IPS-11a (cell line): Measurements from ENCODE around the gene THAP12.
A peak's percentile ranks its signal among the peaks of the same experiment; 100 is the strongest.
"Not testable (repeated sequence)": the region's sequence is repeated elsewhere in the genome, so short reads cannot be mapped to it uniquely, and the experiment has no call there.

ENCODE experiments used
- H3K4me3 ChIP-seq: one replicate; pipeline ENCODE4 v1.5.1; 2013; ENCODE audit warnings: low read depth, low read length, control low read depth

Gene THAP12, protein sequence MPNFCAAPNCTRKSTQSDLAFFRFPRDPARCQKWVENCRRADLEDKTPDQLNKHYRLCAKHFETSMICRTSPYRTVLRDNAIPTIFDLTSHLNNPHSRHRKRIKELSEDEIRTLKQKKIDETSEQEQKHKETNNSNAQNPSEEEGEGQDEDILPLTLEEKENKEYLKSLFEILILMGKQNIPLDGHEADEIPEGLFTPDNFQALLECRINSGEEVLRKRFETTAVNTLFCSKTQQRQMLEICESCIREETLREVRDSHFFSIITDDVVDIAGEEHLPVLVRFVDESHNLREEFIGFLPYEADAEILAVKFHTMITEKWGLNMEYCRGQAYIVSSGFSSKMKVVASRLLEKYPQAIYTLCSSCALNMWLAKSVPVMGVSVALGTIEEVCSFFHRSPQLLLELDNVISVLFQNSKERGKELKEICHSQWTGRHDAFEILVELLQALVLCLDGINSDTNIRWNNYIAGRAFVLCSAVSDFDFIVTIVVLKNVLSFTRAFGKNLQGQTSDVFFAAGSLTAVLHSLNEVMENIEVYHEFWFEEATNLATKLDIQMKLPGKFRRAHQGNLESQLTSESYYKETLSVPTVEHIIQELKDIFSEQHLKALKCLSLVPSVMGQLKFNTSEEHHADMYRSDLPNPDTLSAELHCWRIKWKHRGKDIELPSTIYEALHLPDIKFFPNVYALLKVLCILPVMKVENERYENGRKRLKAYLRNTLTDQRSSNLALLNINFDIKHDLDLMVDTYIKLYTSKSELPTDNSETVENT

DNA sequence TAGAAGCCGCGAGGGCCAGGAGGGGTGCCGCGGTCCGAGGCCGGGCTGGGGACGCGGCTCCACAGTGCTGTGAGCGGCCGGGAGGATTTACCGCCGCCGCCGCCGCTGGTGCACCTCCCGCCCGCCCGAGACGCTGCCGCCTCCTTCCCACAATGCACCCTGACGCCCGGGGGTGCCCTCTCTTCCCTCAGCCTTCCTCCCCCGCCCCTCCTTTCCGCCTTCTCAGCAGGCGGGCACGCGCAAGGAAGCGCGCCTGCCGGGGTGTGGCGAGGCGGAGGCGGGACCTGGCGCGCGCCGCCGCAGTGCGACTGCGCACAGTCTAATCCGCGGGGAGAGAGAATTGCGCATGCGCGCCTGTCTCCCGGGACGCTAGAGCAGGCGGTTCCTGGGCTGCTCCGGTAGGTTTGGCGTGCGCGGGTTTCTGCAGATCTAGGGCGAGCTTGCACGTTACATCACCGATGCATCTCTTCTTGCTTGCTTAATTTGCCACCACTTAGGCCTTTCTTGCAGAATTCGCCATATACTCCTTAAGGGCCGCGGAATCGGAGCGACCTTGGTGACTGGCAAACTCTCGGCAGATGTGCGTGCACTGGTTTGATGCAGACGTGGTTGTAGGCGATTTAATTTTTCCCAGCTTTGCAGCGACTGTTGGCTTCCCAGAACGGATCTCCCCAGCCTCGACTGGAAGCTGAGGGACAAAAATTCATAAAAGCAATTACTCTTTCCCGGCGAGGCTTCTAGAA, at the start of gene THAP12, which contains the start of gene GVQW3:
THAP12 (minus strand) TSS at position 156 of the 743 bp plus-strand sequence. CDS start 296 bp downstream, outside the sequence.
GVQW3 (plus strand) TSS at position 347 of the 743 bp plus-strand sequence. CDS start 506 bp downstream, outside the sequence.
- peak within 1 kb of the TSS; percentile 82 for H3K4me3 ChIP-seq

DNA sequence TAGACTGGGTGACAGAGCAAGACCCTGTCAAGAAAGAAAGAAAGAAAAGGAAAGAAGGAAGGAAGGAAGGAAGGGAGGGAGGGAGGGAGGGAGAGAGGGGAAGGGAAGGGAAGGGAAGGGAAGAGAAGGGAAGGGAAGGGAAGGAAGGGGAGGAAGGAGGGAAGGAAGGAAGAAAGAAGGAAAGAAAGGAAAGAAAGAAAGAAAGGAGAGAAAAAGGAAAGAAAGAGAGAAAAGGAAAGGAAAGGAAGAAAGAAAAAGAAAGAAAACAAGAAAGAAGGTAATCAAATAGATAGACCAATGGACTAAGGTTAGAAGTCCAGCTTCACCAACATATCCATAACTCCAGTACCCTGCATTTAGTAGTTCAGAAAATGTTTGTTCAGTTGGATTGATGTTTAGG, 45.7 kb upstream of the THAP12 start:
- no peak overlapping the region for H3K4me3 ChIP-seq

DNA sequence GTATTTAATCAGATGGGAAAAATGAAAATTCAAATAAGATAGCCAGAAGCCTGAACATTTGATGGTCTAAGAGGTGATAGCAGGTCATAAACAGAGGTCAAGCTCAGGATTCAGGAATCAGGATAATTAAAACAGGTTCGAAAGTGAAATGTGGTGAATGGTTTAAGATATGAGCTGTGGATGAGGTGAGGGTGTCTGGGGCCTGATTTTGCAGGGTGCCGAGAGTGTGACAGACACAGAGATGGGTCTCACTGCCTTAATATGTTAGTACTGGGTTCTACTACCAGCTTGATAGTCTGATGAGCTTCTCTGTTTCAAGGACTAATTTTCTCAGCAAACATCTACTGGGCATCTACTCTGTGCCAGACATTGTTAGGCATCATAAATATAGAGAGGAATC, 44.0 kb upstream of the THAP12 start:
- no peak overlapping the region for H3K4me3 ChIP-seq

- no peak overlapping the region for H3K4me3 ChIP-seq
Measured at GRCh38 chr11:76424379-76424778, 43.4 kb upstream of the THAP12 start.

DNA sequence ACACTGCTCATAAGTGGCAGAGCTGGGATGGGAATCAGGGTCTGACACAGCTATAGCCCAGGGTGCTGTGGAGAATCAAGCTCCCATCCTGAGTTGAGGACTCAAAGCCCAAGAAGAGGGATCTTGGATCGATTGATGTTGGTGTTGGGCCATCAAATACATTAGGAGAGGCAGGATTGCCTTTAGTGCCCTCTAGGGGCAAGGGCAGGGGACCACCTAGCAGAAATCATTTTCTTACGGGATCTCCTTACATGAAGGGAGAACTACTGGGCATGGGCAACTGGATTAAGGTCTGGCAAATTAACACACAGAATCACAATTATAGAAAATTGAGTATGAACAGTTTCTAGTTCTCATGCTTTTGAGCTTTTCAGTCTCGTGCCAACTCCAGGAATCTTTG, 39.0 kb upstream of the THAP12 start:
- H3K4me3 ChIP-seq, result no peak overlapping the region

DNA sequence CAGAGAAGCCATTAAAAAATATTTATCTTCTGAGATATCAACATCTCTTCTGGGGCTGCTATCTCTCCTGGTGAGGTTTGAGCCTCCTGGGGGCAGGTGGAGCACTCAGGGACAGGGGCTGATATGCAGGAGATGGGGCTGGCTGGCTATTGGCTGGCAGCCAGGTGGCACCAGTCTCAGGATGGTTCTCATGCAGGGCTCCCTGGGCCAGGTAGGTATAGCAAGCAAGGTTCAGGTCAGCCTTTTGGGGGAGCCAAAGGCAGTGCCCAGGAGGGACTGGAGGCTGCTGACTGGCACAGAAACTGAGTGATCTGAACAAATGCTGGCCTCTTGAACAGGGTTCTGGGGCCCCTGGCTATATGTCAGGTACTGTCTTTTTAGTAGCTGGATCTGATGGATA, 34.1 kb upstream of the THAP12 start:
- no peak overlapping the region for H3K4me3 ChIP-seq

DNA sequence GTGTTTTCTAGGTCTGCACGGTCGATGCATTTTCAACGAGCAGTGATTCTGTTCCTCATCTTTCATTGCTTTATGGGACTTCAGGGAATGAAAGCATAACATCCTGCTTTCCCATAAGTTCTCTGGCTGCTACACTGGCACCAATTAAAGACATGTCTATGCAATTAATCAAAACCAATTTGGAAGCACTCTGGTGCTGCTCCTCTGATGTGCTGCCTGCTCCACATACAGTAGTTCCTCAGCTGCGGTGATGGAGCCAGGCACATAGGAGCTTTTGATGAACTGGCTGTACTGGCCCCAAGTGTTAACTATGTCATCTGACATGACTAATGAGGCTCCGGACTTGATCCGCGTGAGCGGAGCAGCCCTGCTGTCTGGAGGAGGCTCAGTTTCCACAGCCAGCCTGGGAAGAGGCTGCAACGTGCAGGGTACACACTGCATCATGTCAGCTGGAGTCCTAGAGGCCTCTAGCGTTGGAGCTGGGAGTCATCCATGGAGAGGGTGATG, 30.0 kb upstream of the THAP12 start:
- no peak overlapping the region for H3K4me3 ChIP-seq

- no peak overlapping the region for H3K4me3 ChIP-seq
Measured at GRCh38 chr11:76408171-76408965, 27.4 kb upstream of the THAP12 start.

DNA sequence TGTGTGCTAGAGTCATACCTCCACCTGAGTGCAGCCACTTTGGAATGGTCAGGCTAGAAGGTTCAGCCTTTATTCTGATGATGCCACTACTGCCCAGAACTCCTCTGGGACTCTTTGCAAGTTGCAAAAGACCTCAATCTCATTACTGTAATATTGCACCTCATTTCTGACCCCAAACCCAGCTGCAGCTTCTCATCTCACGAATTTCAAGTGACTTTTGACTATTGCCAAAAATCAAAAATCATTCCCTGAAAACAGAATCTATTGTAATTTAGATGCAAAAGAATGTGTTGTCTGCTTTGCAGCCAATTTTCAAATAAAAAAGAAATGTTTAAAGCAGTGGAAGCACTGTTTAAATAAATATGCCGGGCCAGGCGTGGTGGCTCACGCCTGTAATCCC, 25.4 kb upstream of the THAP12 start:
- no peak overlapping the region for H3K4me3 ChIP-seq

- H3K4me3 ChIP-seq, result not testable (repeated sequence)
Measured at GRCh38 chr11:76401484-76401883, 20.6 kb upstream of the THAP12 start.

GRCh38 chr11:76400967-76401366, 20.0 kb upstream of the THAP12 start:
- H3K4me3 ChIP-seq, result no peak overlapping the region

DNA sequence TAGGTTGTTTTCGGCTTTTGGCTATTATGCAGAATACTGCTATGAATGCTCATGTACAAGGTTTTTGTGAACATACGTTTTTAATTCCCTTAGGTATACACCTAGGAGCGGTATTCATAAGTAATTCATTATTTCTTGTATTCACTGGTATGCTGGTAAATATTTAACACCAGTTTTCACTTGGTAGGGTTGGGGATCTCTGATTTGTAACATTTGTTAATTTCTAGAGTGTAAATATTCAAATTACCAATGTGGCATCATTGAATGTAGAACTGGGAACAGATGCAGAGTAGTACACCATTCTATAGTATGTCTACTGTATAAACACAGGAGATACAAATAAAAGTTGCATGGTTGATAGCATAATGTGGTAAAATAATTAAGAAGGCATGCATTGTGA, 16.5 kb upstream of the THAP12 start:
- no peak overlapping the region for H3K4me3 ChIP-seq

DNA sequence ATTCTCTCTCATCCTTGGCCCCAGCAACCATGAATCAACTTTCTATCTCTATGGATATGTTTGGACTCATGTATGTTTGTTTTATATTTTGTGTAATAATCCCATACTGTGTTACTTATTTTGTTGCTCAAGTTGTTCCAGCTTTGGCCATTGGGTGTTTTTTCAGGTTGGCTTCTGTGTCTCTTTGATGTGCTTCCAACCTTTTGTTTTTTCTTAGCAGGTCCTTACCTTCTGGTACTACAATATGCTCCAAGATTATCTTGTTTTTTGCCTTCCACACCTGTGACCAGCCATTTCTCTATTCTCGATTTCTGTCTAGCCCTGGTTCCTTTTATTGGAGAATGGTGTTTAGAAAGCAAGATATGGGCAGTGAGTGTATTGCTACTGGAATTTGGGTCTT, 14.4 kb upstream of the THAP12 start:
- H3K4me3 ChIP-seq, result no peak overlapping the region

GRCh38 chr11:76394411-76394810, 13.5 kb upstream of the THAP12 start:
- no peak overlapping the region for H3K4me3 ChIP-seq

GRCh38 chr11:76392870-76393269, 11.9 kb upstream of the THAP12 start:
- H3K4me3 ChIP-seq, result no peak overlapping the region

DNA sequence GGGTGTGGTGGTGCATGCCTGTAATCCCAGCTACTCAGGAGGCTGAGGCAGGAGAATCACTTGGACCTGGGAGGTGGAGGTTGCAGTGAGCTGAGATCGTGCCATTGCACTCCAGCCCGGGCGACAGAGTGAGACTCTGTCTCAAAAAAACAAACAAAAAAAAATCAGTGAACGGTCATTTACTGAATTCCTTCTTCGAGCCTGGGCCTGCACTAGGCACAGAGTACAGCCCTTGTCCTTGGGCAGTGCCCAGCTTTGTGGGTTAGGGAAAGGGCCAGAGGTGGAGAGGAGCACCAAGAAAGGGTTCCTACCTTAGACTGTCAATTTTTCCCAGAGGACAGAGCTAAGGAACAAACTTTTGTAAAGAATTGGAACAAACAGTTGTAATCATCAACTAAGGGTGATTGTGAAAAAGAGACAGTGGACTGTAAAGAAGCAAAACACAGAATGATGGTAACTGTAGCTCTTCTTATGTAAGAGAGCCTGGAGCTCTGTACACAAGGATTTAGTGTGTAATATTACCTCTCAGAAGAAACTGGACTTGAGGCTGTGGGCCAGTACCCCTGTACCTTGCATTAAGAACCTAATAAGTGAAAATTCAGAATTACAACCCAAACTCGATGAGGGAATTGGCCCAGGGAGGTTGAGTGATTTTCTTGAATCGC, 11.0 kb upstream of the THAP12 start:
- no peak overlapping the region for H3K4me3 ChIP-seq

DNA sequence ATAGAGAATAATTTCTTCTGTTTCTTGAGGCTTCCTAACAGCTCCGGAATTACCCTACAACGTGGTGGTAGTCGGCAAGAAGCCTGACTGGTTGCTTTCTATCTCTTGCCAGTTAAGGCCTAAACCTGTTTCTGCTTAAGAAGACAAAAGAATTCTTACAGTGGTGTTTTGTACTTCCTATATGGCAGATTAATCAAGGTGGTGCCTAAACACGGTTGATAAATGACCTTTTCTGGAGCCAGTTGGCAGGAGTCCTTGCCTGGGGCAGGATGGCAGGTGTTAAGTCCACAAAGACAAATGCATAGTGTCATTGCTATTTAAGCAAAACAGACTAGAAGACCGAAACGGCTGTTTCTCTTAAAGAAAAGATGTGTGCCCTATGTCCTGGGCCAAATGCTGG, 10.1 kb upstream of the THAP12 start:
- H3K4me3 ChIP-seq, result no peak overlapping the region

- H3K4me3 ChIP-seq, result no peak overlapping the region
Measured at GRCh38 chr11:76388408-76388807, 7.5 kb upstream of the THAP12 start.

DNA sequence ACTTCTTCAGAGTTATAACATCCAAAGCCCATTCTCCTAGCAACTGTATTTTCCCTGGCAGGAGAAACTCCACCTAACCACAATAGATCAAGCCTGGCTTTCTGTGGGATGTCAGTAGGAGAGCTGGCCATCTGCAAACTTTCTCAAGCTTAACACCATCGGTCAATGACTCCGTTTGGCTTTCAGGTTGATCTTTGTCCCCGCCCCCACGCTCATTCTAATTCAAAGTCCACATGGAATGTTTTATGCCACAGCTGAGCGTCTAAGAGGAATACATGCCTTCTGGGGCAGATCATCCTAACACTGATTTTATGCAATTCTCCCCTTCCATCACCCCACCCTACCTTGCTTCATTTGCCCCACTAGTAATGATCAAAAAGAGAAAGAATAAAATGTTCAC, 5.0 kb upstream of the THAP12 start:
- H3K4me3 ChIP-seq, result no peak overlapping the region

GRCh38 chr11:76382209-76382608, 1.3 kb upstream of the THAP12 start:
- H3K4me3 ChIP-seq, result no peak overlapping the region
